HepG2 (cell line): Measurements from ENCODE around the gene ACTR1B. TPM values are rescaled to one million over a fixed set of nuclear protein-coding genes. Genes with fewer than 3 reads are reported as not detected.
A peak's percentile ranks its signal among the peaks of the same experiment; 100 is the strongest.

Experiments used
- ATAC-seq: fragments of 200-7000 bp; cut with Tn5 transposase; 3 replicates; pipeline ENCODE4 v1.9.1; 2020; ENCODE audit warnings: mild to moderate bottlenecking, moderate library complexity
- BruUV-seq: library from RNA; stranded (reverse); fragments of 400-500 nt; replicated peaks from 2 replicates; lab custom pipeline; 2021; lab: Mats Ljungman, UMichigan
- CTCF ChIA-PET: fragments of 300-600 bp; formaldehyde crosslinking; extraction: SDS; loops from one replicate; lab custom pipeline; 2021; ENCODE audit warnings: low total read pairs, inconsistent platforms, low intra/inter-chr PET ratio; lab: Yijun Ruan, JAX
- POLR2A ChIA-PET: fragments of 350-600 bp; sonication (Branson Sonifier 250); formaldehyde crosslinking; loops from one replicate; lab custom pipeline; 2020; ENCODE audit warnings: antibody characterized with exemption, inconsistent platforms; lab: Yijun Ruan, JAX
- DNase-seq: peaks from one replicate; pipeline ENCODE4 v3.0.0-alpha.2; 2015; ENCODE audit warnings: low spot score
- FAIRE-seq: peaks from 3 replicates; lab custom pipeline; 2011; peaks lifted over from hg19 to GRCh38; lab: Jason Lieb, UNC
- H2AFZ ChIP-seq: one replicate; pipeline ENCODE4 v1.6.1; 2011; ENCODE audit warnings: low read length, inconsistent platforms
- H3K27ac ChIP-seq: fragments of 300-600 bp; 3 replicates; pipeline ENCODE4 v1.8.0; 2011; ENCODE audit warnings: mixed run types, mild to moderate bottlenecking, mixed read lengths, low read length, inconsistent platforms; ENCODE audit not compliant: insufficient read depth; ENCODE audit errors: extremely low read length
- H3K27me3 ChIP-seq, 2 experiments: fragments of 200-600 bp in 1 of 2; 2 replicates in 1 of 2; 3 replicates in 1 of 2; pipeline versions ENCODE4 v1.6.0 to v1.8.0; 2011; ENCODE audit warnings: low read length in 2 of 2, mild to moderate bottlenecking in 2 of 2, moderate library complexity in 2 of 2, inconsistent platforms in 1 of 2; ENCODE audit not compliant: insufficient read depth in 2 of 2, control insufficient read depth in 1 of 2
- H3K36me3 ChIP-seq, 2 experiments: fragments of 200-600 bp in 1 of 2; replicated peaks in 1 of 2; 2 replicates in 1 of 2; 3 replicates in 1 of 2; pipeline versions ENCODE4 v1.5.1 to v1.8.0; 2011; ENCODE audit warnings: low read length in 2 of 2, inconsistent platforms in 1 of 2; ENCODE audit not compliant: insufficient read depth in 2 of 2, control insufficient read depth in 1 of 2
- H3K4me1 ChIP-seq: 2 replicates; pipeline ENCODE4 v1.5.1; 2012; ENCODE audit warnings: low read length, inconsistent platforms; ENCODE audit not compliant: insufficient read depth
- H3K4me2 ChIP-seq: 2 replicates; pipeline ENCODE4 v1.6.0; 2011; ENCODE audit warnings: low read depth, low read length, inconsistent platforms
- H3K4me3 ChIP-seq, 3 experiments: fragments of 200-600 bp in 1 of 3; sonication (generic), shearing (Covaris generic) in 1 of 3; replicated peaks in 1 of 3; 2 replicates each; pipeline ENCODE4 v1.5.1; 2011 to 2016; ENCODE audit warnings: low read length in 3 of 3, inconsistent platforms in 2 of 3, low read depth in 2 of 3, mild to moderate bottlenecking in 2 of 3, control low read depth in 1 of 3, mixed read lengths in 1 of 3; ENCODE audit not compliant: insufficient read depth in 1 of 3
- H3K79me2 ChIP-seq: one replicate; pipeline ENCODE4 v1.6.1; 2011; ENCODE audit warnings: low read length, inconsistent platforms; ENCODE audit not compliant: insufficient read depth
- H3K9ac ChIP-seq: 2 replicates; pipeline ENCODE4 v1.6.0; 2011; ENCODE audit warnings: mild to moderate bottlenecking, low read depth, low read length, inconsistent platforms; ENCODE audit not compliant: insufficient read depth
- H3K9me3 ChIP-seq: 2 replicates; pipeline ENCODE4 v1.5.1; 2012; ENCODE audit warnings: mild to moderate bottlenecking, low read length
- H4K20me1 ChIP-seq: 2 replicates; pipeline ENCODE4 v1.6.0; 2011; ENCODE audit warnings: inconsistent platforms, mild to moderate bottlenecking, low read length, moderate library complexity; ENCODE audit not compliant: insufficient read depth
- AGO2 ChIP-seq: fragments of 200-400 bp; formaldehyde crosslinking; optimal IDR thresholded peaks from 2 replicates; pipeline ENCODE3; 2017; ENCODE audit warnings: mild to moderate bottlenecking, low read depth, low read length, moderate library complexity
- POLR2A ChIP-seq, 2 experiments: IDR thresholded peaks; 2 replicates each; pipeline ENCODE4 v1.6.1; 2011; ENCODE audit warnings: low read depth in 2 of 2, low read length in 2 of 2, mild to moderate bottlenecking in 1 of 2, moderate library complexity in 1 of 2; ENCODE audit not compliant: insufficient read depth in 1 of 2
- POLR2AphosphoS2 ChIP-seq: IDR thresholded peaks from 2 replicates; pipeline ENCODE4 v1.6.1; 2011; ENCODE audit warnings: low read depth, low read length, improper control_type of control experiment
- RBM22 ChIP-seq: fragments of 200-400 bp; formaldehyde crosslinking; optimal IDR thresholded peaks from 2 replicates; pipeline ENCODE3; 2017; ENCODE audit warnings: mild to moderate bottlenecking, low read length, moderate library complexity
- SMAD3 ChIP-seq: sonication (generic); formaldehyde crosslinking; IDR thresholded peaks from 2 replicates; pipeline ENCODE4 v1.4.0; 2020; ENCODE audit warnings: missing genetic modification reagents
- ZMYM4 ChIP-seq: sonication (generic); formaldehyde crosslinking; IDR thresholded peaks from 2 replicates; pipeline ENCODE4 v1.8.1; 2023; ENCODE audit warnings: mild to moderate bottlenecking, missing genetic modification reagents
- ZNF12 ChIP-seq: sonication (generic); formaldehyde crosslinking; IDR thresholded peaks from 2 replicates; pipeline ENCODE4 v1.5.0; 2020; ENCODE audit warnings: missing genetic modification reagents
- ZNF263 ChIP-seq: sonication (generic); formaldehyde crosslinking; IDR thresholded peaks from 2 replicates; pipeline ENCODE4 v1.4.0; 2020; ENCODE audit warnings: missing genetic modification reagents
- ZNF276 ChIP-seq: sonication (generic); formaldehyde crosslinking; IDR thresholded peaks from 2 replicates; pipeline ENCODE4 v1.4.0; 2020; ENCODE audit warnings: mild to moderate bottlenecking, low read depth, missing genetic modification reagents
- ZNF574 ChIP-seq: sonication (generic); formaldehyde crosslinking; IDR thresholded peaks from 2 replicates; pipeline ENCODE4 v1.4.0; 2020; ENCODE audit warnings: missing genetic modification reagents
- ZNF577 ChIP-seq: sonication (generic); formaldehyde crosslinking; IDR thresholded peaks from 2 replicates; pipeline ENCODE4 v1.4.0; 2020; ENCODE audit warnings: mild to moderate bottlenecking, low read depth, missing genetic modification reagents, borderline replicate concordance
- ZNF761 ChIP-seq: sonication (generic); formaldehyde crosslinking; conservative IDR thresholded peaks from 2 replicates; pipeline ENCODE4 v1.4.0; 2020; ENCODE audit warnings: mild to moderate bottlenecking, missing genetic modification reagents
- WGBS: methylation state at CpG from one replicate; pipeline ENCODE4 v1.1.6; 2017; ENCODE audit warnings: low lambda C conversion rate; 5-methylcytosine and 5-hydroxymethylcytosine counted together
- in situ Hi-C: cut with HindIII; loops from 2 replicates; pipeline ENCODE4 v1.10.0; 2017; ENCODE audit warnings: low pct_unique_long_range_greater_than_20kb; ENCODE audit not compliant: extremely low pct_ligation_motif_present
- intact Hi-C: fragments of 100-400 bp; cut with micrococcal nuclease; formaldehyde crosslinking; loops from one replicate; pipeline ENCODE4 v1.10.0; 2022; ENCODE audit not compliant: unreplicated experiment
- polyA plus RNA-seq, 8 experiments: library from polyadenylated mRNA; depleted of rRNA in 3 of 8; stranded (reverse) in 7 of 8; unstranded in 1 of 8; fragments of >200 nt; fragmentation: Illumina TruSeq in 4 of 8; extraction: Trizol in 4 of 8; gene quantifications; 2 replicates each; pipeline versions ENCODE4 v1.2.1 to v1.2.3, GENCODE V29; 2011 to 2016; ENCODE audit warnings: low read depth in 4 of 8, missing spikeins in 1 of 8, mixed read lengths in 1 of 8; ENCODE audit not compliant: insufficient read depth in 1 of 8
- total RNA-seq, 5 experiments: library from RNA; depleted of rRNA; stranded (reverse); fragments of >200 nt; fragmentation: Illumina TruSeq; extraction: Trizol; gene quantifications; 2 replicates each; pipeline ENCODE4 v1.2.3, GENCODE V29; 2016; ENCODE audit warnings: low read depth in 1 of 5

ACTR1B gene
- total and polyA plus RNA-seq, 2 of the 13 experiments (the other 11 are each of a cell fraction or from before 2014, with no cell fraction given) = 61.7 to 76.7 TPM

GRCh38 chr2:97658691-97659157 is 5.1 kb downstream of the ACTR1B start:
- CTCF ChIA-PET = no interaction called here
- Histone ChIP-seq H3K4me1 (peaks cover 22% of the 10 kb centered on the region), H2AFZ (no peak overlapping the region), H3K79me2 (peaks cover 20% of the 10 kb centered on the region), H3K9ac (no peak overlapping the region), H3K27ac (no peak overlapping the region), H3K27me3 (no peaks in the 10 kb centered on the region; a peak in 1 of 5 replicates), H3K4me3 (no peak overlapping the region), H3K9me3 (peaks cover 5% of the 10 kb centered on the region; the same call in 1 of the 2 replicates), H3K4me2 (no peak overlapping the region), H4K20me1 (peaks cover 9% of the 10 kb centered on the region; the same call in 1 of the 2 replicates), H3K36me3 (peaks cover 20 to 41% of the 10 kb centered on the region in 2 experiments)
- ATAC-seq = no peak
- TF ChIP-seq SMAD3 (no peak), ZNF263 (CRISPR knock-in tag) (peak; percentile 87)
- in situ Hi-C loops (loop anchor here (25.0 kb wide), 1 partner anchor 1596 kb away; no protein-coding TSS in a partner anchor), intact Hi-C loops (no loop called here)
- no peak for DNase-seq
- FAIRE-seq = no peak
- POLR2A ChIA-PET = interaction anchor here (8.2 kb wide), 1 partner anchor 9 kb away, joined by 298 read pairs; the partner anchor contains the start of gene COX5B
- BruUV-seq = no TSS peak
- 98% methylated on average over 13 of the region's 13 CpGs for WGBS

- in situ Hi-C loops (loop anchor here (25.0 kb wide), 1 partner anchor 1596 kb away; no protein-coding TSS in a partner anchor), intact Hi-C loops (no loop called here)
- POLR2A ChIA-PET = interaction anchor here (4.5 kb wide), 1 partner anchor 12 kb away, joined by 35 read pairs; the partner anchor contains the start of gene COX5B
- H2AFZ ChIP-seq = no peak overlapping the region
- peaks cover 18% of the 10 kb centered on the region for H3K79me2 ChIP-seq
- H3K9me3 ChIP-seq = peaks cover 8% of the 10 kb centered on the region; the same call in 1 of the 2 replicates
- ATAC-seq = no peak
- CTCF ChIA-PET = no interaction called here
- peaks cover 20 to 41% of the 10 kb centered on the region in 2 experiments for H3K36me3 ChIP-seq
- peaks cover 9% of the 10 kb centered on the region; the same call in 1 of the 2 replicates for H4K20me1 ChIP-seq
- no peak for DNase-seq
- peaks cover 22% of the 10 kb centered on the region for H3K4me1 ChIP-seq
- H3K4me2 ChIP-seq = no peak overlapping the region
- no peak for FAIRE-seq
- 96% methylated on average over 29 of the region's 37 CpGs for WGBS
- H3K27me3 ChIP-seq = no peaks in the 10 kb centered on the region; a peak in 1 of 5 replicates
- no peak overlapping the region for H3K9ac ChIP-seq
- H3K27ac ChIP-seq = no peak overlapping the region
- H3K4me3 ChIP-seq = no peak overlapping the region
- no TSS peak for BruUV-seq
- TF ChIP-seq ZNF574 (CRISPR knock-in tag) = no peak
- TF ChIP-seq ZNF761 (CRISPR knock-in tag) = no peak
- no peak for TF ChIP-seq ZNF577 (CRISPR knock-in tag)
- TF ChIP-seq ZNF12 (CRISPR knock-in tag) = no peak
- TF ChIP-seq POLR2AphosphoS2 = no peak
- no peak for TF ChIP-seq ZMYM4 (CRISPR knock-in tag)
- TF ChIP-seq RBM22 = peak; percentile 8
- TF ChIP-seq POLR2A (IDR thresholded peaks at IDR 0.05; ENCODE audit: insufficient read depth in 1 of 2, low read depth in 2 of 2, low read length in 2 of 2) = 0 out of 4 replicates have a peak, but pooled peaks of 1 of the 2 experiments have one; percentile 20
- TF ChIP-seq ZNF276 (CRISPR knock-in tag) = no peak
- peak; percentile 84 for TF ChIP-seq AGO2
Measured at GRCh38 chr2:97657986-97658690, 5.7 kb downstream of the ACTR1B start.
